Loucy (cell line): Measurements from ENCODE around the gene FBN1.

ENCODE experiments used
- H2AFZ ChIP-seq: fragments of 200-600 bp; sonication (generic); 2 replicates; pipeline ENCODE4 v1.6.0; 2016; ENCODE audit warnings: antibody characterized with exemption, mild to moderate bottlenecking, low read length, moderate library complexity
- H3F3A ChIP-seq: fragments of 200-600 bp; 2 replicates; pipeline ENCODE4 v1.6.0; 2016; ENCODE audit warnings: antibody characterized with exemption, low read depth, mild to moderate bottlenecking
- H3K27me3 ChIP-seq: fragments of 200-600 bp; sonication (generic); 2 replicates; pipeline ENCODE4 v1.6.1; 2014; ENCODE audit warnings: low read length, mild to moderate bottlenecking; ENCODE audit not compliant: insufficient read depth, poor library complexity, severe bottlenecking
- H3K36me3 ChIP-seq: fragments of 200-600 bp; sonication (generic); 2 replicates; pipeline ENCODE4 v1.6.1; 2016; ENCODE audit warnings: low read length; ENCODE audit not compliant: insufficient read depth
- H3K4me1 ChIP-seq: fragments of 200-600 bp; sonication (generic); 2 replicates; pipeline ENCODE4 v1.5.1; 2014; ENCODE audit warnings: low read length, mild to moderate bottlenecking; ENCODE audit not compliant: insufficient read depth, poor library complexity, severe bottlenecking
- H3K4me2 ChIP-seq: fragments of 200-600 bp; sonication (generic); 2 replicates; pipeline ENCODE4 v1.6.0; 2014; ENCODE audit warnings: antibody characterized with exemption, low read length, low read depth, mild to moderate bottlenecking; ENCODE audit not compliant: poor library complexity, severe bottlenecking
- H3K4me3 ChIP-seq: fragments of 200-600 bp; sonication (generic); 2 replicates; pipeline ENCODE4 v1.5.1; 2014; ENCODE audit warnings: low read length, mild to moderate bottlenecking, mixed read lengths; ENCODE audit not compliant: poor library complexity, severe bottlenecking
- H3K79me2 ChIP-seq: fragments of 200-600 bp; sonication (generic); 2 replicates; pipeline ENCODE4 v1.6.1; 2014; ENCODE audit warnings: low read length; ENCODE audit not compliant: insufficient read depth
- H3K9ac ChIP-seq: fragments of 200-600 bp; sonication (generic); 2 replicates; pipeline ENCODE4 v1.6.0; 2014; ENCODE audit warnings: mild to moderate bottlenecking, low read depth, low read length, moderate library complexity; ENCODE audit not compliant: poor library complexity, severe bottlenecking
- H3K9me2 ChIP-seq: fragments of 200-600 bp; sonication (generic); replicated peaks from 2 replicates; pipeline ENCODE4 v1.6.1; 2016; ENCODE audit warnings: low read depth, low read length, mixed read lengths
- H3K9me3 ChIP-seq: fragments of 200-600 bp; sonication (generic); 2 replicates; pipeline ENCODE4 v1.6.1; 2014; ENCODE audit warnings: mild to moderate bottlenecking, antibody characterized with exemption, low read length, low read depth; ENCODE audit not compliant: insufficient read depth
- H4K20me1 ChIP-seq: fragments of 200-600 bp; sonication (generic); 2 replicates; pipeline ENCODE4 v1.6.0; 2014; ENCODE audit warnings: antibody characterized with exemption, low read length, mild to moderate bottlenecking; ENCODE audit not compliant: insufficient read depth, poor library complexity, severe bottlenecking
- EZH2phosphoT487 ChIP-seq: fragments of 200-600 bp; IDR thresholded peaks from 2 replicates; pipeline ENCODE4 v1.6.1; 2018; ENCODE audit warnings: antibody characterized with exemption, mild to moderate bottlenecking, moderate library complexity, borderline replicate concordance
- TF ChIP-seq, protein P1 (sequence below): fragments of 200-600 bp; sonication (generic); conservative IDR thresholded peaks from 2 replicates; pipeline ENCODE4 v1.5.1; 2014; ENCODE audit warnings: mild to moderate bottlenecking, antibody characterized with exemption, low read length

FBN1 gene

DNA sequence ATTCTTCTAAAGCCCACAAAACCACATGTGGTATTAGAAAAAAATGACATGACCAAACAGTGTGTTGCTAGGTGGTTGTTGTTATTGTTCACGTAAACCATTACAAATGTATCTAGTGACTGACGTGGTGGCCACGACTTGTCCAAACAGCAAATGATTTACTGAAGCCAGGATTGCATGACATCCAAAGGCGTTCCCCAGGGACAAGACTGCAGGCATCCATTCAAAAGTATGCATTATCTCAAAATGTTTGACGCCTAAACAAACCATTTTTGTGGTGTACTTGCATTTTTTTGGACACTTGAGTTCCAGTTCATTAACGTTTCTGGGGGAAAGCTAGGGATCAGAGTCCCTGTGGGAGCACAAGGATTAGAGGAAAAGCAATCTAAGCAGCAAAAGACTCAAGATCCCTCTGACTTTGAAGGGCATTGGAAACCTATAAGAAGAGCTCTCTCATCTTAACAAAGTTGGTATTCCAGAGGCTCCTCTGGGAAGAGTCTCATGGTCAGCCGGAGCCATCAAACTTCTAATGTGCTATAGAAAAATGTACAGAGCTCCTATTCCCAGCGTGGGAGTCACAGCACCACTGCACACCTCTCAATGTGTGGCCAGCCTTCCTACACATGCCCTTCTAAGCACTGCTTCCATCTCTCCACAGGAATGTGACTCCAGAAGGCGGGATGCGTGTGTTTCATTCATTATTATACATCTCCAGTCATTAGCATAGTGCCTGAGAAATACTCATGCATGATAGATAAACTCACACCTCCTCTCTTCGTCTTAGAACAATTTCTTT lies 62.9 kb downstream of the FBN1 start:
- Histone ChIP-seq H3K9me2 (no peaks in the 10 kb centered on the region), H4K20me1 (no peaks in the 10 kb centered on the region), H3K9ac (no peak overlapping the region), H3K36me3 (no peaks in the 10 kb centered on the region), H3K4me3 (no peak overlapping the region), H3K27me3 (no peaks in the 10 kb centered on the region), H3F3A (no peaks in the 10 kb centered on the region), H2AFZ (no peak overlapping the region), H3K79me2 (no peaks in the 10 kb centered on the region), H3K9me3 (no peaks in the 10 kb centered on the region), H3K4me1 (no peaks in the 10 kb centered on the region), H3K4me2 (no peak overlapping the region)
- TF ChIP-seq EZH2phosphoT487 = no peak
- TF ChIP-seq, protein P1, sequence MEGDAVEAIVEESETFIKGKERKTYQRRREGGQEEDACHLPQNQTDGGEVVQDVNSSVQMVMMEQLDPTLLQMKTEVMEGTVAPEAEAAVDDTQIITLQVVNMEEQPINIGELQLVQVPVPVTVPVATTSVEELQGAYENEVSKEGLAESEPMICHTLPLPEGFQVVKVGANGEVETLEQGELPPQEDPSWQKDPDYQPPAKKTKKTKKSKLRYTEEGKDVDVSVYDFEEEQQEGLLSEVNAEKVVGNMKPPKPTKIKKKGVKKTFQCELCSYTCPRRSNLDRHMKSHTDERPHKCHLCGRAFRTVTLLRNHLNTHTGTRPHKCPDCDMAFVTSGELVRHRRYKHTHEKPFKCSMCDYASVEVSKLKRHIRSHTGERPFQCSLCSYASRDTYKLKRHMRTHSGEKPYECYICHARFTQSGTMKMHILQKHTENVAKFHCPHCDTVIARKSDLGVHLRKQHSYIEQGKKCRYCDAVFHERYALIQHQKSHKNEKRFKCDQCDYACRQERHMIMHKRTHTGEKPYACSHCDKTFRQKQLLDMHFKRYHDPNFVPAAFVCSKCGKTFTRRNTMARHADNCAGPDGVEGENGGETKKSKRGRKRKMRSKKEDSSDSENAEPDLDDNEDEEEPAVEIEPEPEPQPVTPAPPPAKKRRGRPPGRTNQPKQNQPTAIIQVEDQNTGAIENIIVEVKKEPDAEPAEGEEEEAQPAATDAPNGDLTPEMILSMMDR = no peak

DNA sequence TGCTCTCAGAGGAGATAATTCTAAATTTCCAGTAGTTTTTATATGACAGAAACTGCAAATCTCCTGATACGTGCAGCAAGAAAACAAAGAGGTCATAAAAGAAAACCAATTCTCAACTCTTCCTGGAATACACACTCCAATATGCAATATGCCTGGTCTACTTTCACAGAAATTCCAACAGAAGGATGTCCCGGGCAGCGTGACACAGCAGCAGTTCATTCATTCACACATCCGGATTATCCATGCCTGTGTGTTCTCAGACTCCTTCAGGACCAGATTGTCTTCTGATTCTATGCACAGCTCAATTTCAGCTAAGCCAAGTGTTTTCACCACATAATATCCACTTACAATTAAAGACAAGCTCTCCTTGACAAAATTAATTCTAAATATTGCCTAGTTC lies 64.3 kb downstream of the FBN1 start:
- TF ChIP-seq EZH2phosphoT487 = no peak
- Histone ChIP-seq H3K9ac (no peak overlapping the region), H3K36me3 (no peaks in the 10 kb centered on the region), H3K4me1 (no peaks in the 10 kb centered on the region), H3K27me3 (no peaks in the 10 kb centered on the region), H3K79me2 (no peaks in the 10 kb centered on the region), H2AFZ (no peak overlapping the region), H4K20me1 (no peaks in the 10 kb centered on the region), H3F3A (no peaks in the 10 kb centered on the region), H3K9me3 (no peaks in the 10 kb centered on the region), H3K9me2 (no peaks in the 10 kb centered on the region), H3K4me3 (no peak overlapping the region), H3K4me2 (no peak overlapping the region)

DNA sequence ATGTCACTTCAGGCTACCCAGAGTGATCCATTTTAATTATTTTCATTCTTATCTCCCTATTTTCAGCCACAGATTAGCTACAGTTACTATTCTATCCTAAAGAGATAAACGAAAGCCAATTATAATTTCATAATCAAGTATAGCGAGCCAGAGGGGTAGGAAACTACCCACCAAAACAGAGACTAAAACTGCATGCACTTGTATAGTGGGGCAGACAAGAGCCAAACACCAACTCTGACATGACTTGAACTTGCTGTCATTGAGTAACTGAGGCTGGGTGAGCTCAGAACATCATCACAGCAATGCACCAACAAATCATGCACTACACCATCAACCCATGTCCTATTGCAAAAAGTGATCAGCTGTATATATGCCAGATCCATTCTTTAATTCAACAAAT lies 64.8 kb downstream of the FBN1 start:
- Histone ChIP-seq H3K4me2 (no peak overlapping the region), H4K20me1 (no peaks in the 10 kb centered on the region)
- TF ChIP-seq, protein P1 = no peak
- no peak for TF ChIP-seq EZH2phosphoT487

More for the DNA sequence above, 64.8 kb downstream of the FBN1 start:
- no peaks in the 10 kb centered on the region for H3K36me3 ChIP-seq
- no peaks in the 10 kb centered on the region for H3F3A ChIP-seq
- no peak overlapping the region for H3K9ac ChIP-seq
- no peaks in the 10 kb centered on the region for H3K4me1 ChIP-seq
- no peaks in the 10 kb centered on the region for H3K9me3 ChIP-seq
- H3K27me3 ChIP-seq = no peaks in the 10 kb centered on the region
- H3K9me2 ChIP-seq = no peaks in the 10 kb centered on the region
- H2AFZ ChIP-seq = no peak overlapping the region
- H3K79me2 ChIP-seq = no peaks in the 10 kb centered on the region
- no peak overlapping the region for H3K4me3 ChIP-seq
